NB4 (cell line): ENCODE measurements around the gene ERFL.

ENCODE experiments used
- DNase-seq: peaks from one replicate; pipeline ENCODE4 v3.0.0; 2010; ENCODE audit warnings: low read depth
- H3K4me3 ChIP-seq: one replicate; pipeline ENCODE4 v1.5.1; 2011; ENCODE audit warnings: mild to moderate bottlenecking, low read depth, low read length, moderate library complexity
- MYC ChIP-seq: IDR thresholded peaks from 2 replicates; pipeline ENCODE4 v1.6.1; 2011; ENCODE audit warnings: low read depth, low read length
- POLR2A ChIP-seq: IDR thresholded peaks from 2 replicates; pipeline ENCODE4 v1.6.1; 2011; ENCODE audit warnings: mild to moderate bottlenecking; ENCODE audit not compliant: insufficient read length; ENCODE audit errors: extremely low read depth
- TF ChIP-seq, protein P1 (sequence below): IDR thresholded peaks from 2 replicates; pipeline ENCODE4 v1.6.1; 2011; ENCODE audit warnings: low read depth, low read length
- TF ChIP-seq, protein P2 (sequence below): IDR thresholded peaks from one replicate; pipeline ENCODE4 v1.5.1; 2012; ENCODE audit warnings: low read depth, low read length

The ERFL gene

DNA sequence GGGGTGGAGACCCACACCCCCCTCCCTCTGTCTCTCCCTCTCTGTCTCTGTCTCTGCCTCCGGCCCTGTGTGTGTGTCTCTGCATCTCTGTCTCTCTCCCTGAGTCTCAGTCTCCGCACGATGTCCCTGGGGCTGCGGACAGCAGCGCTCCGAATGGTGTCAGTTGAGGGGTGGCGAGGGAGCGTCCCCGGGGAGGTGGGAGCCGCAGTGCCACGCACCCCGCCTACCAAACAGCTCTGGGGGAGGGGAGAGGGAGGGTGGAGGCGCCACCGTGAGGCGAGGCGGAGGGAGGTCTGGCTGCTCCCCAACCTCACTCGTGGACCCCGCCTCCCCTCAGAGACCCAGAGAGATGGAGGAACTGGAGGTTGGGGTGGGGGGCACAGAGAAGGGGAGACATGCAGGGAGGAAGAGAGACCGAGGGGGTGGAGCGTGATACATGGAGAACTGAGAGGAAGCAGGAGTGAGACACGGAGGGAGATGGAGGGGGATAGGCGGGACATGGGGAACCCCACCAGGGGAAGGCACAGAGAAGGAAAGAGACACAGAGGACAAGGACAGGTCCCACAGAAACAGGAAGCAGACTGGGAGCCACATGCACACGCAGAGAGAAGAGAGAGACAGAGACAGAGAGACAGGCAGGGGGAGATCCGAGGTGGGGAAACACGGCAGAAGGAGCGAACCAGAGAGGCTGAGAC, 7.2 kb downstream of the ERFL start:
- no peak overlapping the region for H3K4me3 ChIP-seq
- DNase-seq = no peak
- TF ChIP-seq, protein P1, sequence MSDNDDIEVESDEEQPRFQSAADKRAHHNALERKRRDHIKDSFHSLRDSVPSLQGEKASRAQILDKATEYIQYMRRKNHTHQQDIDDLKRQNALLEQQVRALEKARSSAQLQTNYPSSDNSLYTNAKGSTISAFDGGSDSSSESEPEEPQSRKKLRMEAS = no peak
- TF ChIP-seq POLR2A = no peak
- TF ChIP-seq, protein P2, sequence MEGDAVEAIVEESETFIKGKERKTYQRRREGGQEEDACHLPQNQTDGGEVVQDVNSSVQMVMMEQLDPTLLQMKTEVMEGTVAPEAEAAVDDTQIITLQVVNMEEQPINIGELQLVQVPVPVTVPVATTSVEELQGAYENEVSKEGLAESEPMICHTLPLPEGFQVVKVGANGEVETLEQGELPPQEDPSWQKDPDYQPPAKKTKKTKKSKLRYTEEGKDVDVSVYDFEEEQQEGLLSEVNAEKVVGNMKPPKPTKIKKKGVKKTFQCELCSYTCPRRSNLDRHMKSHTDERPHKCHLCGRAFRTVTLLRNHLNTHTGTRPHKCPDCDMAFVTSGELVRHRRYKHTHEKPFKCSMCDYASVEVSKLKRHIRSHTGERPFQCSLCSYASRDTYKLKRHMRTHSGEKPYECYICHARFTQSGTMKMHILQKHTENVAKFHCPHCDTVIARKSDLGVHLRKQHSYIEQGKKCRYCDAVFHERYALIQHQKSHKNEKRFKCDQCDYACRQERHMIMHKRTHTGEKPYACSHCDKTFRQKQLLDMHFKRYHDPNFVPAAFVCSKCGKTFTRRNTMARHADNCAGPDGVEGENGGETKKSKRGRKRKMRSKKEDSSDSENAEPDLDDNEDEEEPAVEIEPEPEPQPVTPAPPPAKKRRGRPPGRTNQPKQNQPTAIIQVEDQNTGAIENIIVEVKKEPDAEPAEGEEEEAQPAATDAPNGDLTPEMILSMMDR = no peak
- no peak for TF ChIP-seq MYC

DNA sequence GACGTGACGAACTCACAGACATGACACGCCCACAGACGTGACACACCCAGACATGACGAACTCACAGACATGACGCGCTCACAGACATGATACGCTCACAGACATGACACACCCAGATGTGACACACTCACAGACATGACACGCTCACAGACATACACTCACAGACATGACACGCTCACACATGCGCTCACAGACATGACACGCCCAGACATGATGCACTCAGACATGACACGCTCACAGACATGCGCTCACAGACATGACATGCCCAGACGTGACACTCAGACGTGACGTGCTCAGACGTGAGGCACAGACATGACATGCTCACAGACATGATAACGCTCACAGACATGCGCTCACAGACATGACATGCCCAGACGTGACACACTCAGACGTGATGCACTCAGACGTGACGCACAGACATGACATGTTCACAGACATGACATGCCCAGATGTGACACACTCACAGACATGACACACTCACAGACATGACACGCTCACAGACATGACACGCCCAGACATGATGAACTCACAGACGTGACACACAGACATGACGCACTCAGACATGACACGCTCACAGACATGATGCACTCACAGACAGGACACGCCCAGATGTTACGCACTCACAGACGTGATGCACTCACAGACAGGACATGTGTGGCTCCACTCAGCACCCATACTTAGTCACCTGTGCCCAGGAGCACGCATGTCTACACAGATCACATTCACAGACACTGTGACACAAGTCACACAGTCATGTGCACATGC, 8.1 kb downstream of the ERFL start:
- no peak for DNase-seq
- no peak overlapping the region for H3K4me3 ChIP-seq
- no peak for TF ChIP-seq POLR2A
- TF ChIP-seq MYC = no peak
- TF ChIP-seq, protein P1 = no peak
- TF ChIP-seq, protein P2 = no peak

DNA sequence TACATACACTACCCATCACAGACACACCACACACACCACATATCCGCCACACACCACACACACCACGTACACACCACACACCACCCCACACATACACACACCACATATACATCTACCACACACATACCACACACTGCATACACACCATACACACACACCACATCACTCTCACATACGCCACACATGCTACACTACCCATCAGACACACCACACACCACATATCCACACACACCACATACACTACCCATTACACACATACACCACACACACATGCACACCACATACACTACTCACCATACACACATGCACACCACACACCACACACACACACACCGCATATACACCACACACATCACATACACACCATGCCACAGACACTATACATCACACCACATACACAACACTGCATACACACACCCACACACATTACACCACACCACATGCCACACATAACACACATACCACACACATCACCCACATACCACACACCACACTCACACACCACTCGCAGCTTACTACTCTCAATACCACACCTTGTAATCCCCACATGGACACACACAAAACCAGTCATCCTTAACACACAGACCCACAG, 9.5 kb downstream of the ERFL start:
- TF ChIP-seq MYC (no peak), POLR2A (no peak)
- TF ChIP-seq, protein P2 = no peak
- TF ChIP-seq, protein P1 = no peak
- no peak overlapping the region for H3K4me3 ChIP-seq
- DNase-seq = no peak

DNA sequence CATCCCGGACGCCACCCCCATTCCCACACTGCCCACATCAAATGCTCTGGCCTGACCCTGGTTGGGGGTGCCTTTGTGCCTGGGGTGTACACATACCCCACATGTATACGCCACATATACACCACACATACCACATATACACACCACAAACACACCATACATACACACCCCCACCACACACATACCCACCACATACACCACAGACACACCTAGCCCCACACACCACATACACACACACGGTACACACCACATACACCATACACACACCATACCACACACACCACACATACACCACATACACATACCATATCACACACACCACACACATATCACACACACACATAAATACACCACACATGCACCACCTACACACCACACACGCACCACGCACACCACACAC, 10.2 kb downstream of the ERFL start:
- no peak overlapping the region for H3K4me3 ChIP-seq
- DNase-seq = no peak
- TF ChIP-seq, protein P1 = no peak
- TF ChIP-seq, protein P2 = no peak
- TF ChIP-seq MYC (no peak), POLR2A (no peak)

DNA sequence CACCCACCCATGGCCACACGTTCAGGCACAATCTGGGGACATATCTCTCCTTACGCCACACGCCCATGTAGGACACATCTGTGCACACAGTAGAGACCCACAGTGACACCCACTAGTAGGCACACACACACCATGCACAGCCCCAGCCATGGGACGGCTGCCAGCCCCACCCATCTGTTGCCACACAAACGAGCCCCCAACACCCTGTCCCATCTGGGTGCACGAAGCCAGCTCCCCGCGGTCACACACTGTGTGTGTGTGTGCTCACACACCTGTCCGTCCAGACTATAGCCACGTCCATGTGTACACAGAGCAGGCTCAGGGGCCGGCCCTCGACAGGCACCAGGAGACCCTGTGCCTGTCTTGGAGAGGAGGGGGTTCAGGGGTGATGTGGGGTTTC, 10.6 kb downstream of the ERFL start:
- no peak for DNase-seq
- no peak overlapping the region for H3K4me3 ChIP-seq

DNA sequence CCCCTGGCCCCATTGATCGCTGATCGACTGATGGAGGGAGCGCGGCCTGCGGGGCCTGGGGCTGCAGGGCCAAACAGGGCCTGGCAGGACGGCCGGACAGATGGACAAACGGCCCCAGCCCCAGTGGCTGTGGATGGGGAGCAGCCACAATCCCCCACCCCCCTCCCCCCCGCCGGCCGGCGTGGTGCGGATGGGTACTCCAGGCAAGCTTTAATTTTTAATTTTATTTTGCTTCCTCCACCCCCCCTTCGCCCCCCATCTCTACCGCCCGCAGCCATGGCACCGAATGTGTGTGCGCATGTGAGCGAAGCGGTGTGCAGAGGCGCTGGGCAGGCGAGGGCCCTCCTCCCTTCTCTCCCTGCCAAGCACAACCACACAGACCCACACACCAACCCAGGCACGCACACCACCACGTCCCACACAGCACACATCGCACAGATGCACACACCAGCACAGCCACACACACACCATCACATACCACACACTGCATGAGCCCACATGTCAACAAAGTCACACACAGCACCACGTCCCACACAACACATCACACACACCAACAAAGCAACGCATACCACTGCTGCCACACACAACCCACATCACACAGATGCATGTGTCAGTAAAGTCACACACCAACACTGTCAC, 12.4 kb downstream of the ERFL start:
- H3K4me3 ChIP-seq = no peak overlapping the region
- TF ChIP-seq, protein P1 = no peak
- TF ChIP-seq POLR2A (no peak), MYC (no peak)
- TF ChIP-seq, protein P2 = no peak
- DNase-seq = no peak

More for the DNA sequence above, 10.6 kb downstream of the ERFL start:
- no peak for TF ChIP-seq MYC
- TF ChIP-seq POLR2A = no peak
